Left lung (tissue), 10 donors: Measurements from ENCODE around the gene MAST1. TPM values are rescaled to one million over a fixed set of nuclear protein-coding genes. Genes with fewer than 3 reads are reported as not detected.
"Not testable (repeated sequence)": the region's sequence is repeated elsewhere in the genome, so short reads cannot be mapped to it uniquely, and the experiment has no call there.

Source experiments
- ATAC-seq: fragments of 200-7000 bp; cut with Tn5 transposase; one replicate; pipeline ENCODE4 v1.9.1; 2020; ENCODE audit warnings: moderate library complexity
- DNase-seq, 4 donors: peaks; one replicate each; pipeline ENCODE4 v3.0.0-alpha.2; 2013 to 2020
- H3K27ac ChIP-seq, 2 donors: fragments of 200-600 bp; sonication (generic) in 1 of 2; one replicate each; pipeline versions ENCODE4 v1.5.0 to v1.8.0; 2020 to 2021
- H3K27me3 ChIP-seq, 2 donors: fragments of 200-600 bp; sonication (generic) in 1 of 2; one replicate each; pipeline versions ENCODE4 v1.5.0 to v1.8.0; 2020 to 2021
- H3K36me3 ChIP-seq, 2 donors: fragments of 200-600 bp; sonication (generic) in 1 of 2; one replicate each; pipeline versions ENCODE4 v1.5.0 to v1.8.0; 2020 to 2021
- H3K4me1 ChIP-seq, 2 donors: fragments of 200-600 bp; one replicate each; pipeline ENCODE4 v1.8.0; 2021
- H3K4me3 ChIP-seq, 2 donors: fragments of 200-600 bp; sonication (generic) in 1 of 2; one replicate each; pipeline versions ENCODE4 v1.5.0 to v1.8.0; 2020 to 2021; ENCODE audit warnings: mild to moderate bottlenecking in 1 of 2
- H3K9me3 ChIP-seq, 2 donors: fragments of 200-600 bp; sonication (generic) in 1 of 2; one replicate each; pipeline versions ENCODE4 v1.5.0 to v1.8.0; 2020 to 2021
- intact Hi-C, 2 donors: fragments of 100-400 bp; cut with DNase I; formaldehyde crosslinking; loops; one replicate each; pipeline versions ENCODE4 v1.11.2 to v1.14.2; 2022
- polyA plus RNA-seq, 6 donors: library from polyadenylated mRNA; unstranded; fragments of 120-200 nt; gene quantifications; one replicate each; pipeline ENCODE4 v1.2.1, GENCODE V29; 2013; ENCODE audit not compliant: insufficient read length in 6 of 6
- total RNA-seq, 2 donors: library from RNA; stranded (reverse); fragmentation: NEBNext Ultra II Directional; extraction: Animal tissue kit (Norgen Biotek cat#: 25700); gene quantifications; one replicate each; pipeline ENCODE4 v1.2.1, GENCODE V29; 2021
- TF ChIP-seq, protein P1 (sequence below), 2 donors: fragments of 200-600 bp; sonication (generic) in 1 of 2; IDR thresholded peaks; one replicate each; pipeline versions ENCODE4 v1.5.0 to v1.8.0; 2021; ENCODE audit warnings: antibody characterized with exemption in 2 of 2
- donor health status: DM: no; HTN: yes; CAD: no.
- donor health status: DM: no; HTN: no; CAD: no.

The MAST1 gene
- total and polyA plus RNA-seq, 8 donors = 0.15 to 2.4 (median 1.5) TPM

DNA sequence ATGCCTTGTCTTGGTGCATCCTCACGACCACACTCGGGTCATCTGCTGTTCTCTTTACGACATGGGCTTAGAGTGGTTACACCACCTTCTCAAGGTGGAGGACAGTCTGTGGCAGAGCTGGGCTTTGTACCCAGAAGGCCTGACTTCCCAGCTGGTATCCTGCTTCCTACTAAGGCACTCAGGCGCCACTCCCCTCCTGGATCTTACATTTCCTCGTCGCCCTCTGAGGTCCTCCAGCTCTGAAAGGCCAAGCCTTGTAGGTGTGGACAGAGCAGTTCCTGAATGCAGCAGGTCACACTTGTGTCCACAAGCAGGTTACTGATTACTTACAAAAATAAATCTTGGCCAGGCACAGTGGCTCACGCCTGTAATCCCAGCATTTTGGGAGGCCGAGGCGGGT lies 68.9 kb downstream of the MAST1 start:
- Histone ChIP-seq H3K9me3 (no peaks in the 10 kb centered on the region), H3K27ac (no peak overlapping the region), H3K4me3 (no peak overlapping the region), H3K27me3 (no peaks in the 10 kb centered on the region), H3K4me1 (peaks cover 0 to 1% of the 10 kb centered on the region in 2 donors), H3K36me3 (no peaks in the 10 kb centered on the region)
- ATAC-seq (peak; percentile 89), DNase-seq (no peak)
- intact Hi-C loops = no loop called here
- TF ChIP-seq, protein P1, sequence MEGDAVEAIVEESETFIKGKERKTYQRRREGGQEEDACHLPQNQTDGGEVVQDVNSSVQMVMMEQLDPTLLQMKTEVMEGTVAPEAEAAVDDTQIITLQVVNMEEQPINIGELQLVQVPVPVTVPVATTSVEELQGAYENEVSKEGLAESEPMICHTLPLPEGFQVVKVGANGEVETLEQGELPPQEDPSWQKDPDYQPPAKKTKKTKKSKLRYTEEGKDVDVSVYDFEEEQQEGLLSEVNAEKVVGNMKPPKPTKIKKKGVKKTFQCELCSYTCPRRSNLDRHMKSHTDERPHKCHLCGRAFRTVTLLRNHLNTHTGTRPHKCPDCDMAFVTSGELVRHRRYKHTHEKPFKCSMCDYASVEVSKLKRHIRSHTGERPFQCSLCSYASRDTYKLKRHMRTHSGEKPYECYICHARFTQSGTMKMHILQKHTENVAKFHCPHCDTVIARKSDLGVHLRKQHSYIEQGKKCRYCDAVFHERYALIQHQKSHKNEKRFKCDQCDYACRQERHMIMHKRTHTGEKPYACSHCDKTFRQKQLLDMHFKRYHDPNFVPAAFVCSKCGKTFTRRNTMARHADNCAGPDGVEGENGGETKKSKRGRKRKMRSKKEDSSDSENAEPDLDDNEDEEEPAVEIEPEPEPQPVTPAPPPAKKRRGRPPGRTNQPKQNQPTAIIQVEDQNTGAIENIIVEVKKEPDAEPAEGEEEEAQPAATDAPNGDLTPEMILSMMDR (IDR thresholded peaks at IDR 0.05) = no peak

DNA sequence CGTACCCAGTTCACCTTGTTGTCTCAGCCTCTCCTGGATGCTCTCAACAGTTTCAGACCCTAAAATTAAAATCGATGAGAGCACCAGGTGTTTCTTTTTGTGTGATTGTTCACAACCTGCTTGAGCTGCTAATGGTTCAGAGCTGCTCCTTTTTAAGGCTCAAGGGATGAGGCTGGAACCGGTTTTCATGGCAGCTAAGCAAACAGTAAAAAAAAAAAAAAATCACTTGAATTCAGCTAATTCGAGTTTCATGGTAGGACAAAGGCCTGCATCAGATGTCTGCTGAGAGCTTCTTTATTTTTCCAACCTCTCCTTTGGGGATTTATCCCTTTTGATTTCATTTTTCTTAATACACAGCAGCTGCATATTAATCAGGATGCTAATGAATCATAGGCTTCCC lies 74.3 kb downstream of the MAST1 start:
- peak in 1 of 4 donors; percentile 40 for DNase-seq
- H3K27ac ChIP-seq = peak overlapping the region in 1 of 2 donors; percentile 64
- no peaks in the 10 kb centered on the region for H3K27me3 ChIP-seq
- no peak for ATAC-seq
- peaks cover 13 to 27% of the 10 kb centered on the region in 2 donors for H3K4me1 ChIP-seq
- intact Hi-C loops = no loop called here
- H3K36me3 ChIP-seq = no peaks in the 10 kb centered on the region
- H3K9me3 ChIP-seq = no peaks in the 10 kb centered on the region
- no peak overlapping the region for H3K4me3 ChIP-seq
- TF ChIP-seq, protein P1 (IDR thresholded peaks at IDR 0.05) = no peak

DNA sequence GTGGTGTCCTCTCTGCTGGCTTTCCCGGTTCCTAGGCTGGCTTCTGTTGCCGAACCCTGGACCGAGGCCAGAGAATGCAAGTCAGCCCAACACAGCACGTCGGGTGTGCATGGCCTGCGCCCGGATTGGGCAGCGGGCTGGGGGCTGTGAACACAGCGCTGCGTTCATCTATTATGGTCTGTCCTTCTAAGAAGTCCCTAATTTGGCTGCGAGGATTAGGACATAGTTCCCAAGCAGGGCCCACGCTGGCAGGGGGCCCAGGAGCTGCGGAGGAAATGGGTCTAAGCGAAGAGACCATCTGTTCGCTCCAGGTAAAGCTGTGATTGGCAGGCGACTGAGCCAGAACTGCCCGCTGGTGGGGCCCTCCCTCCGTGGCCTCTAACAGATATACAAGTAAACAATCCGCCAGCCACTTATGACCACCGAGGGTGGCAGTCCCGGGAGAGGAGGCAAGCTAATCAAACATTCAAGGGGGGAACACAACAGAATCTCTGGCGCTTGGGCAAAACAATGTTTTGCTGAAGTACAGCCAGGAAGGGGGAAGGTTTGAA lies 74.8 kb downstream of the MAST1 start:
- intact Hi-C loops = no loop called here
- H3K4me3 ChIP-seq = peak overlapping the region in 1 of 2 donors; percentile 1
- H3K4me1 ChIP-seq = peaks cover 13 to 27% of the 10 kb centered on the region in 2 donors
- peak overlapping the region; percentile 4 to 64 for H3K27ac ChIP-seq
- H3K36me3 ChIP-seq = no peaks in the 10 kb centered on the region
- H3K27me3 ChIP-seq = no peaks in the 10 kb centered on the region
- H3K9me3 ChIP-seq = no peaks in the 10 kb centered on the region
- TF ChIP-seq, protein P1 (IDR thresholded peaks at IDR 0.05) = no peak
- ATAC-seq (peak; percentile 79), DNase-seq (peak in 3 of 4 donors; percentile 75 to 90 (median 79))

DNA sequence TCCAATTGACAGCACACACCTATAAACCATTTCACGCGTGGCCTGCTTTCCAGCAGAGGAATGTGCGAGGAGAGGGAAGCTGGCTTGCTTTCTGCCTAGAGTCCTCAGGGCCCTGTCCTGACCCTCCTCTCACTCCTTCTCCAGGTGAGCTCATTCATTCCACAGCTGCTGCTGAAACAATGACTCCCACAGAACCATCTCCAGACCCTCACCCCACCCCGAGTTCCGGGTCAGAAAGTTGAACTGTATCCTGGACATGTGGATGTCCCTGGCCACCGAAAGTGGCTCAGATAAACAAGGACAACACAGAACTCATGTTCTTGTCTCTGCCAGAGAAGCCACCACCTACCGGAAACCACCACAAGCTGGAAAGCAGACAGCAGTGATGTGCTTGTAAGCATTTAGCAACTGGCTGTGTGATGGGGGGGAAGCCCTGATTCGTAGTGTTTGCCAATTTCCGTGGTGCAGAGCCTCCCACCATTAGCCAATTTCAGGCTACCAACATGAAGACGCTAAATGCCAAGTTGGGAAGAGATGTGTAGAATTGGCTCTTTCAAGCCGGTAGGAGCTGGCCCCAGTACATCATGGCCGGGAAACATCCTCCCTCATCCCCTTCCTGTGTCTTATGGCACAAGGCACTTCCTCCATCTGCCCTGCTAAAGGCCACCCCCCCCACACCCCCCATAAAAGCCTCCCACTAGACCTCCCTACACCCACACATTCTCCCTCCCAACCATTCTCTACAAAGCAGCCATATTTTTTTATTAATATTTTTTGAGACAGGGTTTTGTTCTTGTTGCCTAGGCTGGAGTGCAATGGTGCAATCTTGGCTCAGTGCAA lies 75.8 kb downstream of the MAST1 start:
- no peaks in the 10 kb centered on the region for H3K9me3 ChIP-seq
- TF ChIP-seq, protein P1 (IDR thresholded peaks at IDR 0.05) = no peak
- peak overlapping the region; percentile 4 to 64 for H3K27ac ChIP-seq
- no peaks in the 10 kb centered on the region for H3K36me3 ChIP-seq
- no peak overlapping the region for H3K4me3 ChIP-seq
- intact Hi-C loops = no loop called here
- peaks cover 13 to 35% of the 10 kb centered on the region in 2 donors for H3K4me1 ChIP-seq
- ATAC-seq (no peak), DNase-seq (peak in 1 of 4 donors; percentile 54)
- no peaks in the 10 kb centered on the region for H3K27me3 ChIP-seq

DNA sequence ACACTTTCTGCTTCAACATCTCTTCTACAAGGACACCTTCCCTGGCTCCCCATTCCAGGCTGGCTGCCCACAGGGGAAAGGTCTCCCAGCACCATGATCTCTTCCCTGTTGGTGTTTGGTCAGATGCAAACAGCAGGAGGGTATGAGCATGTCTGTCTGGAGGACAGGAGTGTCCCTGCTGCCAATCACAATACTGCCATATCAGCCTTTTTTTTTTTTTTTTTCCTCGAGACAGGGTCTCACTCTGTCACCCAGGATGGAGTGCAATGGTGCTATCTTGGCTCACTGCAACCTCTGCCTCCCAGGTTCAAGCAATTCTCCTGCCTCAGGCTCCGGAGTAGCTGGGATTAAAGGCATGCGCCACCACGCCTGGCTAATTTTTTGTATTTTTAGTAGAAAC lies 77.5 kb downstream of the MAST1 start:
- H3K27ac ChIP-seq, H3K4me3 ChIP-seq, ATAC-seq, intact Hi-C loops, H3K9me3 ChIP-seq, DNase-seq, H3K36me3 ChIP-seq, H3K27me3 ChIP-seq: not testable (repeated sequence)
- peaks cover 13 to 42% of the 10 kb centered on the region in 2 donors for H3K4me1 ChIP-seq
